Mesodermal cell (in vitro differentiated cells): ENCODE data around the gene SUPV3L1.

ENCODE experiments used
- H3K27ac ChIP-seq: 2 replicates; pipeline ENCODE4 v1.7.0; 2013; ENCODE audit warnings: mild to moderate bottlenecking, low read depth, low read length, moderate library complexity; ENCODE audit not compliant: severe bottlenecking
- H3K36me3 ChIP-seq: 2 replicates; pipeline ENCODE4 v1.7.1; 2013; ENCODE audit warnings: mild to moderate bottlenecking, low read length, moderate library complexity; ENCODE audit not compliant: control insufficient read depth, insufficient read depth
- H3K4me1 ChIP-seq: one replicate; pipeline ENCODE4 v1.7.1; 2013; ENCODE audit warnings: mild to moderate bottlenecking, low read length; ENCODE audit not compliant: insufficient read depth, control insufficient read depth, poor library complexity, severe bottlenecking
- H3K4me3 ChIP-seq: 2 replicates; pipeline ENCODE4 v1.7.0; 2013; ENCODE audit warnings: low read length, control low read depth, mild to moderate bottlenecking; ENCODE audit not compliant: insufficient read depth, poor library complexity, severe bottlenecking; ENCODE audit errors: extremely low read depth
- H3K9me3 ChIP-seq: 2 replicates; pipeline ENCODE4 v1.7.1; 2013; ENCODE audit warnings: mild to moderate bottlenecking, low read length, moderate library complexity; ENCODE audit not compliant: control insufficient read depth
- WGBS, 2 experiments: methylation state at CpG; one replicate each; pipeline ENCODE4 v1.1.5; 2013; ENCODE audit warnings: missing lambda C conversion rate in 2 of 2; ENCODE audit not compliant: insufficient coverage in 2 of 2; 5-methylcytosine and 5-hydroxymethylcytosine counted together

SUPV3L1 gene

GRCh38 chr10:69201045-69201444 lies 21.0 kb downstream of the SUPV3L1 start:
- H3K36me3 ChIP-seq: peaks cover 70% of the 10 kb centered on the region
- no peak overlapping the region for H3K4me3 ChIP-seq
- H3K27ac ChIP-seq: no peak overlapping the region
- WGBS, 2 experiments: 93% methylated on average over 1 of the region's 2 CpGs; no CpG with 5 or more reads in 1 of the 2 experiments
- H3K9me3 ChIP-seq: no peaks in the 10 kb centered on the region
- no peaks in the 10 kb centered on the region for H3K4me1 ChIP-seq

- no peaks in the 10 kb centered on the region for H3K4me1 ChIP-seq
- no peak overlapping the region for H3K4me3 ChIP-seq
- no CpG with 5 or more reads among the region's 1 CpG for WGBS, 2 experiments
- no peaks in the 10 kb centered on the region for H3K9me3 ChIP-seq
- H3K27ac ChIP-seq: no peak overlapping the region
- H3K36me3 ChIP-seq: peaks cover 61% of the 10 kb centered on the region
Observed at GRCh38 chr10:69202332-69202731, 22.3 kb downstream of the SUPV3L1 start.

GRCh38 chr10:69208761-69209160 lies 28.7 kb downstream of the SUPV3L1 start:
- peaks cover 36% of the 10 kb centered on the region for H3K36me3 ChIP-seq
- no peak overlapping the region for H3K4me3 ChIP-seq
- H3K9me3 ChIP-seq: no peaks in the 10 kb centered on the region
- H3K4me1 ChIP-seq: peaks cover 5% of the 10 kb centered on the region
- 100% methylated on average over 3 to 4 of the region's 6 CpGs for WGBS, 2 experiments
- H3K27ac ChIP-seq: no peak overlapping the region

- H3K27ac ChIP-seq: no peak overlapping the region
- H3K4me3 ChIP-seq: no peak overlapping the region
- WGBS, 2 experiments: 71 to 100% methylated on average over 1 to 3 of the region's 3 CpGs
- peaks cover 5% of the 10 kb centered on the region for H3K4me1 ChIP-seq
- peaks cover 25% of the 10 kb centered on the region for H3K36me3 ChIP-seq
- peaks cover 5% of the 10 kb centered on the region for H3K9me3 ChIP-seq
Observed at GRCh38 chr10:69209787-69210484, 29.9 kb downstream of the SUPV3L1 start.

GRCh38 chr10:69211104-69211503 lies 31.1 kb downstream of the SUPV3L1 start:
- Histone ChIP-seq H3K4me1 (peaks cover 8% of the 10 kb centered on the region), H3K36me3 (peaks cover 20% of the 10 kb centered on the region), H3K4me3 (no peak overlapping the region), H3K27ac (no peak overlapping the region), H3K9me3 (peaks cover 5% of the 10 kb centered on the region)
- WGBS, 2 experiments: 69% methylated on average over 2 of the region's 2 CpGs; no CpG with 5 or more reads in 1 of the 2 experiments

- H3K36me3 ChIP-seq: peaks cover 20% of the 10 kb centered on the region
- H3K4me3 ChIP-seq: no peak overlapping the region
- WGBS, 2 experiments: 100% methylated on average over 3 of the region's 3 CpGs
- H3K9me3 ChIP-seq: peaks cover 5% of the 10 kb centered on the region
- peaks cover 11% of the 10 kb centered on the region for H3K4me1 ChIP-seq
- H3K27ac ChIP-seq: no peak overlapping the region
Observed at GRCh38 chr10:69211524-69211923, 31.5 kb downstream of the SUPV3L1 start.

- 83 to 98% methylated on average over 2 to 3 of the region's 5 CpGs for WGBS, 2 experiments
- peaks cover 16% of the 10 kb centered on the region for H3K4me1 ChIP-seq
- H3K36me3 ChIP-seq: peaks cover 2% of the 10 kb centered on the region
- H3K27ac ChIP-seq: no peak overlapping the region
- no peak overlapping the region for H3K4me3 ChIP-seq
- peaks cover 5% of the 10 kb centered on the region for H3K9me3 ChIP-seq
Observed at GRCh38 chr10:69213591-69214311, 33.7 kb downstream of the SUPV3L1 start.

- Histone ChIP-seq H3K4me3 (no peak overlapping the region), H3K9me3 (peaks cover 5% of the 10 kb centered on the region), H3K36me3 (no peaks in the 10 kb centered on the region), H3K27ac (no peak overlapping the region), H3K4me1 (peaks cover 20% of the 10 kb centered on the region)
- WGBS, 2 experiments: 100% methylated on average over 1 of the region's 6 CpGs; no CpG with 5 or more reads in 1 of the 2 experiments
Observed at GRCh38 chr10:69214666-69215131, 34.7 kb downstream of the SUPV3L1 start.

GRCh38 chr10:69215405-69216171 lies 35.6 kb downstream of the SUPV3L1 start:
- Histone ChIP-seq H3K4me1 (peaks cover 20% of the 10 kb centered on the region), H3K4me3 (no peak overlapping the region), H3K27ac (no peak overlapping the region), H3K36me3 (no peaks in the 10 kb centered on the region), H3K9me3 (peaks cover 5% of the 10 kb centered on the region)
- WGBS, 2 experiments: 78 to 80% methylated on average over 7 to 8 of the region's 10 CpGs

GRCh38 chr10:69216577-69217118 lies 36.6 kb downstream of the SUPV3L1 start:
- H3K27ac ChIP-seq: peak overlapping the region; percentile 5

More at GRCh38 chr10:69216577-69217118, 36.6 kb downstream of the SUPV3L1 start:
- Histone ChIP-seq H3K4me1 (peaks cover 16% of the 10 kb centered on the region), H3K36me3 (no peaks in the 10 kb centered on the region), H3K9me3 (peaks cover 5% of the 10 kb centered on the region), H3K4me3 (no peak overlapping the region)
- 84 to 98% methylated on average over 5 to 7 of the region's 11 CpGs for WGBS, 2 experiments
